Measurements from ENCODE around the gene SLC1A4. TPM values are rescaled to one million over a fixed set of nuclear protein-coding genes. Genes with fewer than 3 reads are reported as not detected.

The SLC1A4 gene
- total and polyA plus RNA-seq, 10 of the 15 experiments (the other 5 are each of a cell fraction or from before 2014, with no cell fraction given) = 10.8 to 43.2 (median 27.7) TPM

- CTCF ChIA-PET = interaction anchor here (1.1 to 1.8 kb wide), 2 partner anchors 8 to 32 kb away, joined by 3 to 5 read pairs; no protein-coding TSS in a partner anchor
- BruUV-seq (replicated peaks) = no TSS peak
- TF ChIP-seq, protein P1, sequence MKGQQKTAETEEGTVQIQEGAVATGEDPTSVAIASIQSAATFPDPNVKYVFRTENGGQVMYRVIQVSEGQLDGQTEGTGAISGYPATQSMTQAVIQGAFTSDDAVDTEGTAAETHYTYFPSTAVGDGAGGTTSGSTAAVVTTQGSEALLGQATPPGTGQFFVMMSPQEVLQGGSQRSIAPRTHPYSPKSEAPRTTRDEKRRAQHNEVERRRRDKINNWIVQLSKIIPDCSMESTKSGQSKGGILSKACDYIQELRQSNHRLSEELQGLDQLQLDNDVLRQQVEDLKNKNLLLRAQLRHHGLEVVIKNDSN (IDR thresholded peaks at IDR 0.05; ENCODE audit: borderline replicate concordance, extremely low read length, insufficient read depth, low read depth, low read length) = no peak
- TF ChIP-seq STAT1 (conservative IDR thresholded peaks at IDR 0.05) = no peak
- no peak for TF ChIP-seq ZNF622 (IDR thresholded peaks at IDR 0.05)
- no peak for TF ChIP-seq JUND (IDR thresholded peaks at IDR 0.05; ENCODE audit: low read depth, low read length)
- no peak for TF ChIP-seq BCL11A (IDR thresholded peaks at IDR 0.05; ENCODE audit: low read depth, low read length)
- TF ChIP-seq, protein P2, sequence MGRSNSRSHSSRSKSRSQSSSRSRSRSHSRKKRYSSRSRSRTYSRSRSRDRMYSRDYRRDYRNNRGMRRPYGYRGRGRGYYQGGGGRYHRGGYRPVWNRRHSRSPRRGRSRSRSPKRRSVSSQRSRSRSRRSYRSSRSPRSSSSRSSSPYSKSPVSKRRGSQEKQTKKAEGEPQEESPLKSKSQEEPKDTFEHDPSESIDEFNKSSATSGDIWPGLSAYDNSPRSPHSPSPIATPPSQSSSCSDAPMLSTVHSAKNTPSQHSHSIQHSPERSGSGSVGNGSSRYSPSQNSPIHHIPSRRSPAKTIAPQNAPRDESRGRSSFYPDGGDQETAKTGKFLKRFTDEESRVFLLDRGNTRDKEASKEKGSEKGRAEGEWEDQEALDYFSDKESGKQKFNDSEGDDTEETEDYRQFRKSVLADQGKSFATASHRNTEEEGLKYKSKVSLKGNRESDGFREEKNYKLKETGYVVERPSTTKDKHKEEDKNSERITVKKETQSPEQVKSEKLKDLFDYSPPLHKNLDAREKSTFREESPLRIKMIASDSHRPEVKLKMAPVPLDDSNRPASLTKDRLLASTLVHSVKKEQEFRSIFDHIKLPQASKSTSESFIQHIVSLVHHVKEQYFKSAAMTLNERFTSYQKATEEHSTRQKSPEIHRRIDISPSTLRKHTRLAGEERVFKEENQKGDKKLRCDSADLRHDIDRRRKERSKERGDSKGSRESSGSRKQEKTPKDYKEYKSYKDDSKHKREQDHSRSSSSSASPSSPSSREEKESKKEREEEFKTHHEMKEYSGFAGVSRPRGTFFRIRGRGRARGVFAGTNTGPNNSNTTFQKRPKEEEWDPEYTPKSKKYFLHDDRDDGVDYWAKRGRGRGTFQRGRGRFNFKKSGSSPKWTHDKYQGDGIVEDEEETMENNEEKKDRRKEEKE (IDR thresholded peaks at IDR 0.05) = no peak
- no peak for TF ChIP-seq RCOR1 (conservative IDR thresholded peaks at IDR 0.05; ENCODE audit: low read depth, low read length)
- TF ChIP-seq PRDM15 (CRISPR knock-in tag; IDR thresholded peaks at IDR 0.05) = no peak
- TF ChIP-seq, protein P3, sequence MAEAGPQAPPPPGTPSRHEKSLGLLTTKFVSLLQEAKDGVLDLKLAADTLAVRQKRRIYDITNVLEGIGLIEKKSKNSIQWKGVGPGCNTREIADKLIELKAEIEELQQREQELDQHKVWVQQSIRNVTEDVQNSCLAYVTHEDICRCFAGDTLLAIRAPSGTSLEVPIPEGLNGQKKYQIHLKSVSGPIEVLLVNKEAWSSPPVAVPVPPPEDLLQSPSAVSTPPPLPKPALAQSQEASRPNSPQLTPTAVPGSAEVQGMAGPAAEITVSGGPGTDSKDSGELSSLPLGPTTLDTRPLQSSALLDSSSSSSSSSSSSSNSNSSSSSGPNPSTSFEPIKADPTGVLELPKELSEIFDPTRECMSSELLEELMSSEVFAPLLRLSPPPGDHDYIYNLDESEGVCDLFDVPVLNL (IDR thresholded peaks at IDR 0.05; ENCODE audit: low read depth, low read length) = no peak
- TF ChIP-seq TBL1XR1 (IDR thresholded peaks at IDR 0.05; ENCODE audit: low read depth, low read length) = no peak
- TF ChIP-seq TCF12 (IDR thresholded peaks at IDR 0.05; ENCODE audit: low read depth, low read length) = no peak
- no peak for TF ChIP-seq RUNX3 (IDR thresholded peaks at IDR 0.05; ENCODE audit: low read length)
- TF ChIP-seq BMI1 (IDR thresholded peaks at IDR 0.05; ENCODE audit: borderline replicate concordance) = no peak
Observed at GRCh38 chr2:64999754-65000153, 10.6 kb downstream of the SLC1A4 start.

More at GRCh38 chr2:64999754-65000153, 10.6 kb downstream of the SLC1A4 start:
- RAD21 ChIA-PET (ENCODE audit: unreplicated experiment) = interaction anchor here (0.7 to 1.8 kb wide), 2 partner anchors 62 to 81 kb away, joined by 3 to 4 read pairs; no protein-coding TSS in a partner anchor
- H3K79me2 ChIP-seq (ENCODE audit: control insufficient read depth, insufficient read depth, low read length) = peaks cover 25% of the 10 kb centered on the region
- no peaks in the 10 kb centered on the region for H3K9me3 ChIP-seq (replicated peaks; ENCODE audit: control insufficient read depth, insufficient read depth, low read length)
- intact Hi-C loops (cut with micrococcal nuclease; ENCODE audit: unreplicated experiment) = no loop called here
- H3K27ac ChIP-seq (ENCODE audit: control insufficient read depth, insufficient read depth) = no peak overlapping the region
- SMC1A ChIA-PET (ENCODE audit: uncharacterized antibody, unreplicated experiment) = interaction anchor here (0.9 to 2.5 kb wide), 6 partner anchors 9 to 85 kb away, joined by 3 to 14 read pairs (median 4); no protein-coding TSS in a partner anchor
- DNase-seq (ENCODE audit: low read depth, low spot score) (no peak), ATAC-seq (peak; percentile 29; the same call in 2 of the 3 replicates), FAIRE-seq (no peak)
- POLR2A ChIA-PET = interaction anchor here (0.7 kb wide), 1 partner anchor 9 kb away, joined by 3 read pairs; no protein-coding TSS in a partner anchor
- H2AFZ ChIP-seq (ENCODE audit: control insufficient read depth, low read depth, low read length) = no peak overlapping the region
- no peaks in the 10 kb centered on the region for H4K20me1 ChIP-seq (ENCODE audit: control insufficient read depth, insufficient read depth)
- no peaks in the 10 kb centered on the region for H3K4me1 ChIP-seq (ENCODE audit: control insufficient read depth, insufficient read depth, low read length)
- no peak overlapping the region for H3K4me3 ChIP-seq
- H3K36me3 ChIP-seq (ENCODE audit: control insufficient read depth in 2 of 2, insufficient read depth in 2 of 2, low read length in 1 of 2) = peaks cover 0 to 27% of the 10 kb centered on the region in 2 experiments; a peak in 3 of 4 replicates
- H3K27me3 ChIP-seq (replicated peaks in 1 of 2; ENCODE audit: control insufficient read depth in 2 of 2, insufficient read depth in 2 of 2, low read length in 1 of 2) = no peaks in the 10 kb centered on the region
- in situ Hi-C loops (cut with MboI) = no loop called here
- no peak overlapping the region for H3K4me2 ChIP-seq (ENCODE audit: control insufficient read depth, insufficient read depth)
- WGBS (ENCODE audit: insufficient coverage, insufficient replicate concordance, low lambda C conversion rate, missing lambda C conversion rate) = 100% methylated on average over 2 of the region's 2 CpGs
- no peak overlapping the region for H3K9ac ChIP-seq (ENCODE audit: control insufficient read depth, insufficient read depth, low read length)

All from GM12878 (cell line).